Liver (tissue), 9 donors: ENCODE results near the gene SPRED1. TPM values are rescaled to one million over a fixed set of nuclear protein-coding genes. Genes with fewer than 3 reads are reported as not detected.

Experiments
- DNase-seq: peaks from one replicate; pipeline ENCODE4 v3.0.0-alpha.2; 2017; ENCODE audit warnings: low spot score
- H3K27ac ChIP-seq, 2 donors: one replicate each; pipeline ENCODE4 v1.7.0; 2013; ENCODE audit warnings: inconsistent platforms in 2 of 2, low read length in 2 of 2, control low read depth in 1 of 2, low read depth in 1 of 2, mild to moderate bottlenecking in 1 of 2
- H3K27me3 ChIP-seq, 4 donors: one replicate each; pipeline versions ENCODE4 v1.6.1 to v1.7.0; 2013; ENCODE audit warnings: low read length in 3 of 4, inconsistent platforms in 1 of 4, mild to moderate bottlenecking in 1 of 4, moderate library complexity in 1 of 4; ENCODE audit not compliant: control insufficient read depth in 4 of 4, insufficient read depth in 4 of 4
- H3K36me3 ChIP-seq, 4 donors: one replicate each; pipeline versions ENCODE4 v1.6.1 to v1.7.0; 2013; ENCODE audit warnings: low read length in 3 of 4, mild to moderate bottlenecking in 3 of 4, low read depth in 1 of 4, moderate library complexity in 1 of 4; ENCODE audit not compliant: control insufficient read depth in 4 of 4, insufficient read depth in 3 of 4
- H3K4me1 ChIP-seq, 4 donors: one replicate each; pipeline versions ENCODE4 v1.6.1 to v1.7.0; 2013; ENCODE audit warnings: low read length in 3 of 4, mild to moderate bottlenecking in 3 of 4, moderate library complexity in 1 of 4; ENCODE audit not compliant: control insufficient read depth in 4 of 4, insufficient read depth in 4 of 4
- H3K4me3 ChIP-seq, 3 donors: one replicate each; pipeline versions ENCODE4 v1.6.1 to v1.7.0; 2013; ENCODE audit warnings: low read length in 3 of 3, control low read depth in 1 of 3, low read depth in 1 of 3, mild to moderate bottlenecking in 1 of 3
- H3K9ac ChIP-seq, 2 donors: one replicate each; pipeline ENCODE4 v1.7.0; 2013; ENCODE audit warnings: low read length in 2 of 2, mild to moderate bottlenecking in 2 of 2, moderate library complexity in 2 of 2, control low read depth in 1 of 2, low read depth in 1 of 2
- H3K9me3 ChIP-seq, 4 donors: one replicate each; pipeline versions ENCODE4 v1.6.1 to v1.7.0; 2013; ENCODE audit warnings: low read length in 3 of 4; ENCODE audit not compliant: control insufficient read depth in 4 of 4
- ATF3 ChIP-seq: IDR thresholded peaks from 2 replicates; pipeline ENCODE4 v1.6.1; 2016; ENCODE audit warnings: antibody characterized with exemption
- CTCF ChIP-seq: fragments of 150-350 bp; IDR thresholded peaks from 2 replicates; pipeline ENCODE4 v1.5.1; 2017; ENCODE audit warnings: improper control_type of control experiment, low read depth, low read length; ENCODE audit not compliant: missing input control
- EGR1 ChIP-seq, 2 donors: IDR thresholded peaks; 2 replicates each; pipeline ENCODE4 v1.6.1; 2016 to 2018; ENCODE audit warnings: antibody characterized with exemption in 2 of 2, low read depth in 2 of 2
- FOXA1 ChIP-seq: IDR thresholded peaks from 2 replicates; pipeline ENCODE4 v1.6.1; 2016; ENCODE audit warnings: antibody characterized with exemption
- JUND ChIP-seq, 2 donors: IDR thresholded peaks; 2 replicates each; pipeline ENCODE4 v1.6.1; 2016; ENCODE audit warnings: antibody characterized with exemption in 2 of 2
- MAX ChIP-seq: IDR thresholded peaks from 2 replicates; pipeline ENCODE4 v1.6.1; 2016; ENCODE audit warnings: antibody characterized with exemption
- NR2F2 ChIP-seq: IDR thresholded peaks from 2 replicates; pipeline ENCODE4 v1.6.1; 2016; ENCODE audit warnings: antibody characterized with exemption
- RAD21 ChIP-seq, 2 donors: IDR thresholded peaks; 2 replicates each; pipeline ENCODE4 v1.6.1; 2016; ENCODE audit warnings: antibody characterized with exemption in 2 of 2, mild to moderate bottlenecking in 2 of 2
- REST ChIP-seq: IDR thresholded peaks from 2 replicates; pipeline ENCODE4 v1.6.1; 2016; ENCODE audit warnings: antibody characterized with exemption, mild to moderate bottlenecking
- RXRA ChIP-seq, 2 donors: IDR thresholded peaks; 2 replicates each; pipeline ENCODE4 v1.6.1; 2017 to 2018; ENCODE audit warnings: antibody characterized with exemption in 2 of 2, mild to moderate bottlenecking in 1 of 2
- TAF1 ChIP-seq: conservative IDR thresholded peaks from 2 replicates; pipeline ENCODE4 v1.6.1; 2016; ENCODE audit warnings: antibody characterized with exemption, mild to moderate bottlenecking
- YY1 ChIP-seq: IDR thresholded peaks from 2 replicates; pipeline ENCODE4 v1.6.1; 2016; ENCODE audit warnings: antibody characterized with exemption, mild to moderate bottlenecking
- ZBTB33 ChIP-seq: IDR thresholded peaks from 2 replicates; pipeline ENCODE4 v1.6.1; 2016; ENCODE audit warnings: antibody characterized with exemption
- WGBS: extraction: QIAGEN DNeasy Blood & Tissue Kit; methylation state at CpG from one replicate; pipeline ENCODE4 v1.1.7; 2013; 5-methylcytosine and 5-hydroxymethylcytosine counted together
- polyA plus RNA-seq, 2 donors: library from polyadenylated mRNA; stranded (reverse) in 1 of 2; unstranded in 1 of 2; fragments of 200-250 nt in 1 of 2; fragments of >200 nt in 1 of 2; fragmentation: Nextera tagmentation in 1 of 2; extraction: Ambion mirVana in 1 of 2; gene quantifications; one replicate each; pipeline versions ENCODE4 v1.2.1 to v1.2.3, GENCODE V29; 2013 to 2015
- total RNA-seq, 2 donors: library from RNA; depleted of rRNA; stranded (reverse); fragments of >200 nt; gene quantifications; one replicate each; pipeline ENCODE4 v1.2.3, GENCODE V29; 2014
- donor health status: healthy.
- donor health status: healthy.
- donor health status: healthy.
- donor health status: healthy.
- donor health status: healthy.

The SPRED1 gene
- total and polyA plus RNA-seq, 4 donors, result 1.2 to 7.7 (median 4.4) TPM

- no peak overlapping the region for H3K4me3 ChIP-seq
- no peaks in the 10 kb centered on the region for H3K27me3 ChIP-seq
- 96% methylated on average over 2 of the region's 2 CpGs for WGBS
- H3K27ac ChIP-seq, result no peak overlapping the region
- no peak for DNase-seq
- no peaks in the 10 kb centered on the region for H3K36me3 ChIP-seq
- H3K9me3 ChIP-seq, result no peaks in the 10 kb centered on the region
- no peak for TF ChIP-seq ATF3
- H3K9ac ChIP-seq, result no peak overlapping the region
- H3K4me1 ChIP-seq, result no peaks in the 10 kb centered on the region
Observed at GRCh38 chr15:38208779-38209178, 43.9 kb upstream of the SPRED1 start.

- Histone ChIP-seq H3K9ac (no peak overlapping the region), H3K4me3 (no peak overlapping the region), H3K27ac (no peak overlapping the region), H3K4me1 (no peaks in the 10 kb centered on the region), H3K36me3 (no peaks in the 10 kb centered on the region), H3K27me3 (no peaks in the 10 kb centered on the region), H3K9me3 (no peaks in the 10 kb centered on the region)
- TF ChIP-seq ZBTB33, result no peak
- TF ChIP-seq TAF1, result no peak
- TF ChIP-seq EGR1 (IDR thresholded peaks at IDR 0.05; ENCODE audit: low read depth in 2 of 2), result no peak
- no peak for TF ChIP-seq RXRA (IDR thresholded peaks at IDR 0.05)
- TF ChIP-seq MAX, result no peak
- no peak for TF ChIP-seq REST
- TF ChIP-seq RAD21 (IDR thresholded peaks at IDR 0.05), result no peak
- TF ChIP-seq CTCF, result no peak
- no peak for TF ChIP-seq NR2F2
- no peak for TF ChIP-seq FOXA1
- no peak for TF ChIP-seq JUND (IDR thresholded peaks at IDR 0.05)
- no peak for TF ChIP-seq YY1
- no peak for DNase-seq
Observed at GRCh38 chr15:38211249-38211648, 41.4 kb upstream of the SPRED1 start.
